HG02840 (cell line): ENCODE results near the gene CLDND1.

ENCODE experiments used
- ATAC-seq: cut with Tn5 transposase; IDR thresholded peaks from one replicate; pipeline ENCODE4 v1.9.1; 2021; ENCODE audit warnings: mild to moderate bottlenecking, moderate library complexity, moderate number of reproducible peaks; ENCODE audit not compliant: unreplicated experiment, low FRiP score

CLDND1 gene

DNA sequence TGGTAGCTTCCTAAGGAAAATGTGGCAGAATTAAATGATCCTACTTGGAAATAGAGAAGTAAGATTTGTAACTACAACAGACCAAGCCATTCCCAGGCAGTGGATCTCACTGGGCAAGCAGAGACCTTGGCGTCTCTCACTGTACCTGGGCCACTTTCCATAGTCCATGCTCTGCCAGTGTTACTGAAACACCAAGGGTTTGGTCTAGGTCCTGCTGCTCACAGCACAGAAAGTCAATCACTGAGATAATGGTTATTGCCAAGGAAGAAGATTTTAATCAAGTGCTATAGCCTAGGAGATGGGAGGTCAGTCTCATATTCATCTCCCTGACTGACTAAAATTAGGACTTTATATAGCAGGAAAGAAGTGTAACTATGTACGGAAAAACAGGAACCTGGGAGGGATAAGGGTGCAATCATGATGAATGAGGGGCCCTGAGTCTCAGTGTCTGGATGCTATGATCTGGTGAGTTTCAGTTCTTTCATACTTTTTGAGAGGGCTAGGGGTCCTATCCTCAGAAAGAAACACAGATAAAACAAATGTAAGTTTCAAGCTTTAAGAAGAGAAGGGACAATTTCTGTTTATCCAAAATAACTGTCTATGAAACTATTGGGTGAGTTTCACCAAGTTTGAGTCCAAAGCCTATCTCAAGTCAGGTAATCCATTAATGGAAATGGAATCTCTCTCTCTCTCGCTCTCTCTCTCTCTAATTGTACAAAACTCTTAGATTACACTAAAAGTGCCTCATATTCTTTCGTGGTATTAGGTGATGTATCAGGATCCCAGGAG, 29.7 kb upstream of the CLDND1 start:
- no peak for ATAC-seq

DNA sequence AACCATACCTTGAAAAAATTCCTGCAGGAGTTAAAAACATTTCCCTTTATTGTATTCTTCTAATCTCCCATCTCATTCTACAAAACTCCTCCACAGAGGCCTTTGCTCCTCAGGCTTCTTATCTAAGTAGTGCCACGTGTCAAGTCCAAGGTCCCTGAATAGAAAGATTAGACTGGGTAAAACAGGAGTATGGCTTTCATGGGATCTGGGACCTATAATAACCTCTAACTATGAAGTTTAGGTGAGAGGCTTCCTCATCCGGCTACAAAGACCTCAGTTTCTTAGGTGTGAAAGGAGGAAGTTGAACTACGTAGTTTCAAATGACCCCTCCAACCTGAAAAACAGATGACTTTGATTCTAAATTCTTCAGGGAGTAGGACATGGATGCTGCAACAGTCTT, 29.1 kb upstream of the CLDND1 start:
- ATAC-seq, result no peak

DNA sequence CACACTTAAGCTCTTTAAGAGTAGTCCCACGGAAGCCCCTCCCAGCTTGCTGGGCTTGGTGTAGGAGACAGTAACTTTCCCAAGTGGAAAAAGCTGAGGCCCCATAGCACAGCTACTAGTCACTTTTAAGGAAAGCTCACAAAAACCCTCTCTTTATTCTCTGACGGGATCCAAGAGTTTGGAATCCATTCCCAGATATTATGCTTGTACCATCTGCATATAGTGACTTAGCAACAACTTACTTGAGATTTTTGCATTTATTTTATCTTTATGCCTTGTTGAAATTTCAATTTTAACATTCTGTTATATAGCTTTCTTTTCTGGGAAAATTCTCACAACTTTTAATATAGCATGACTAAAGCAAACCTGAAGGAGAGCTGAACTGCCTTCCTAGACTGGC, 28.5 kb upstream of the CLDND1 start:
- no peak for ATAC-seq

DNA sequence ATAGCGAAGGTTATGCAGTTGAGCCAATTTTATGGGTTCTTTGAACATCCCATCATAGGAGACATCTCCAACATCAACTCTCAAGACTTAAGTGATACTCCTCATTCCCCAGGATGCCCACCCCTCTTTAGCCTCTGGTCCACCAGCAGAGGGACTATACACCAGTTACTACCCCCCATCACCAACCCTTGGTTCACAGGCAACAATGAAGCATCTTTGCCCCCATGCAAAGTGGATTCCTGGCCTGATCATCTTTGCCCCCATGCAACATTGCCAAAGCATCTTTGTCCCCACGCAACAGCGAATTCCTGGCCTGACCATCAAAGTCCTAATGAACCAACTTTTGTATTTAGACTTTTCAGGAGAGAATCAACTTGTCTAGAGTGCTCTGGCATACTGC, 28.1 kb upstream of the CLDND1 start:
- ATAC-seq, result no peak

DNA sequence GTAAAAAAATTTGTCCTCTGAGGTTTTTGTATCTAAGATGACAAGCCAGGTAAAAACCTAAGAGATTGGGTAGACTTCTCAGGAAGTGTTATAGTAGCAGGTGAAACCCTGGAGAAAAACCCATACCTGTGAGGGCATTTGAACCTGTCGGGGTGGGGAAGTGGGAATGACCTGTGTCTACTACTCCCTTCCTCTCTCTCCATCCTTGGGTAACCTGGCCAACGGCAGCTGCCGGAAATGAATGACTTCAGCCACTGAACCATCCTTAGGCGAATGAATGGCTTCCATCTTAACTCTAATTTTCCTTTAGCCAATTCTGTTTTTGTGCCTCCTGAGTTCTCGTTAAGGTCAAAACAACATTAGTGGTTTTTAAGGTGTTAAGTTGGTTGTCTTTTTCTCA, 25.8 kb upstream of the CLDND1 start:
- no peak for ATAC-seq

DNA sequence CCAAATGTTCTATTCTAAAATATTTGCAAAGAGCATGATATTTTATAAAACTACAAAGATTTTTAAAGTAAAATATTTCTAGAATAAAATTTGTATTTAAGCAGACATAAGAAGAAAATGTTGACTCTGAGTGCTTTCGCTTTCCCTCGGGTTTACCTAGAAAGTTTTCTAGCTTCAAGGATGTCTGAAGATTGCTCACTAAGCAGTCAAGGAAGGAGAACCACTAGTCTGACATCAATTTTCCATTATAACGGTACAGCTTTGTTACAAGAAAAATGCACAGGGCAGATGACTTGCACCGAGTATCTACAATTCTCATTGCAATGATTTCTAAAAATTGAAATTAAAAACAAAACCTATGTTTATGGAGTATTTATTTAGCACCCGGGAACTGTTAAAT, 23.2 kb upstream of the CLDND1 start:
- peak; percentile 56 for ATAC-seq

DNA sequence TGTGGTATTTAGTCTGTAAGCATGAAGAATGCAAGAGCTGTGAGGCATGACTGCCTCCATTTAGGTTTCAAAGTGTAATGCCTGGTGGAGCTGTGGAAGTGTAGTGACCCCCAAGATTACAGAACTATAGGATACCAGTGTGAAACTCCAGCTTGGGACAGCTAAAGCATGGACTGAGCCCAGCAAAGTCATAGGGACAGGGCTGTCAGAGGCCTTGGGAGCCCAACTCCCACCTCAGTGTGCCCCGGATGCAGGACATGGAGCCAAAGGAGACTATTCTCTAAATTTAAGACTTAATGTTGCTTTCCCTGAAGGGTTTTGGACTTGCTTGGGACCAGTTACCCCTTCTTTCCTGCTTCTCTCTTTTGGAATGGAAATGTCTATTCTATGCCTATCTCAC, 19.9 kb upstream of the CLDND1 start:
- ATAC-seq, result no peak

DNA sequence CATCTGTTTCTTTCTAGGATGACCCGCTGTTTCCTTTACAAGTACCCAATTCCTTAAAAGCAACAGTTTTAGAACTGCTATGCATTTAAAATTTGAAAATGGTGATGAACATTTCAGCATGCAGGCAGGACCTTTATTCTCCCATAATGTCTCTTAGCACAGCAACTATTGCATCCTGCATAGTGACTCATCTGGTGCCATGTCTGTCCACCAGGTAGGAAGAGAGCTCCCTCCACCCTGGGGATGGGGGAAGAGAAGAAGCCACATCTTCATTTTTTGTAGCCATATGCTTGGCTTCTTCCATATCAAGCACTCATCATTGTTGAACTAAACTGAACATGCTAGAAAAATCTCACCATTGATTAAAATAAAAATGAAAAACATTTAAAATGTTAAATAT, 19.0 kb upstream of the CLDND1 start:
- no peak for ATAC-seq

DNA sequence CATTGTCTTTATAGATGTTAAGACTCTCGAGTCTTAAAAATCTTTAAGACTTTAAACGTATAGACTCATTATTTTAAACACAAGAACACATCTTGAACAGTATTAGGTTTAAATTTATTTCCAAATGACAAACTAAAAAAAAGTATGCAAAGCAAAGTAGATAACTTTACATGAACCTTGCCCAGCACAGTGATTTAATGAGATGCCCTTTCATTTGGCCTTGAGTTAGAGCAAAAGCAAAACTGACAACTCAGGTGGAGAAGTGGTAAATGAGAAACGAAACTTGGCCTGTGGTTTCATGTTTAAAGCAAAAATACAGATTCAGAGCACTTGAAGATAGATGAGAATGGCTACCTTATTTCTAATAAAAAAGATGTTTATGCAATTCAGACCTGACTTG, 17.6 kb upstream of the CLDND1 start:
- ATAC-seq, result peak; percentile 40

DNA sequence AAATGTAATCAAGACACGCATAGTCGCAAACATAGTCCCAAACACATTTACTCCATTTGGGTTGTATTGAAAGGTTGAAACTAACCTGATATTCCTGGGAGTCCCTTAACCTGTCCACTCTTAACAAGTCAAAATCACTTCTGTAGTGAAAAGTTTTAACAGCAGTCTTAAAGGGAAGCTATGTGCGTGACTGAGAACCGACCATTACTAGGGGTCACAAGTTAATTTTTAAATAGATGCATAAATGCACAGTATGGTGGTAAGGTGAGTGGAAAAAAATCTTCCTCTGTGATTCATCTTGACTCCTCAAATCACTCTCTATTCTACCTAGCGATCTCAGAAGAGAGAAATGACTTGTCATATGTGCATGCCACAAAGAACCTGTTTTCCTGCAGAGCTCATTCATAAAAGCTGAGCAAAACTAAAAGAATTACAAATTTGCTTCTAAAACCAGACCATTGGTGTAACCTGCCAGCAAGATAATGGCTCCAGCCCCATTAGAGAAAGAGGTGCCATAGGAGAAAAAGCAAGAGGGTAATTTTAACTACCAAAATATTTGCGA, 13.8 kb upstream of the CLDND1 start:
- ATAC-seq, result peak; percentile 80

DNA sequence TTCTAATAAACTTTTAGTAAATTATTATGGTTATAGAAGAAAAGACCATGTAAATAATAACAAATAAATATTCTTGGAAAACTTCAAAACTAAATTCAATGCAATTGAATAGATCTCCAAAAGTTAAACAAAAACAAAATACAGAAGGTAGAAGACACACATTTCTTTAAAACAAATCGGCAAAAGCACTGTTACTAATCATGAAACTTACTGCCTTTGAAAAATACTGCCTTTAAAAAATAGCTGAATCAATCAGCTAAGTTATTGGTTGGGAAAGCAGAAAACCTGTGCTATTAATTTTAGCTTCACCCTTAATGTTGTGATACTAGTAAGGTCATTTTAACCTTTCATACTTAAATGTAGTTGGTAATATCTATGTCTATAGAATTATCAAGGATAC, 12.0 kb upstream of the CLDND1 start:
- no peak for ATAC-seq

DNA sequence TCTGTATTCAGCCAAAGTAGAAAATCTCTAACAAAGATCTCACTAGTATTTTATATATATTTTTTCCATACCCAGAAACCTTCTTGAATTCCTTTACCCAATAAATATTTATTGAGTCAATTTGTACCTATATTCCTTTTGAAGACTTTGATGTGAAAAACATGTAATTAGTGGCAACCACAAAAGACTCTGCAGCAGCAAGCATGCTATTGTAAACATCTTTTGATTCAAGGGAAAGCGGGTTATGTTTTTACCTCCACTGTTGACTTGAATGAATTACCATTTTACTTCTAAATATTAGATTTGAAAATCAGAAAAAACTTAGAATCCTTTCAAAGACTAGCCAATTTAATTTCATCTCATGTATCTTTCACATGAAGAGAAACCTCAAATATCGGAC, 11.5 kb upstream of the CLDND1 start:
- no peak for ATAC-seq

DNA sequence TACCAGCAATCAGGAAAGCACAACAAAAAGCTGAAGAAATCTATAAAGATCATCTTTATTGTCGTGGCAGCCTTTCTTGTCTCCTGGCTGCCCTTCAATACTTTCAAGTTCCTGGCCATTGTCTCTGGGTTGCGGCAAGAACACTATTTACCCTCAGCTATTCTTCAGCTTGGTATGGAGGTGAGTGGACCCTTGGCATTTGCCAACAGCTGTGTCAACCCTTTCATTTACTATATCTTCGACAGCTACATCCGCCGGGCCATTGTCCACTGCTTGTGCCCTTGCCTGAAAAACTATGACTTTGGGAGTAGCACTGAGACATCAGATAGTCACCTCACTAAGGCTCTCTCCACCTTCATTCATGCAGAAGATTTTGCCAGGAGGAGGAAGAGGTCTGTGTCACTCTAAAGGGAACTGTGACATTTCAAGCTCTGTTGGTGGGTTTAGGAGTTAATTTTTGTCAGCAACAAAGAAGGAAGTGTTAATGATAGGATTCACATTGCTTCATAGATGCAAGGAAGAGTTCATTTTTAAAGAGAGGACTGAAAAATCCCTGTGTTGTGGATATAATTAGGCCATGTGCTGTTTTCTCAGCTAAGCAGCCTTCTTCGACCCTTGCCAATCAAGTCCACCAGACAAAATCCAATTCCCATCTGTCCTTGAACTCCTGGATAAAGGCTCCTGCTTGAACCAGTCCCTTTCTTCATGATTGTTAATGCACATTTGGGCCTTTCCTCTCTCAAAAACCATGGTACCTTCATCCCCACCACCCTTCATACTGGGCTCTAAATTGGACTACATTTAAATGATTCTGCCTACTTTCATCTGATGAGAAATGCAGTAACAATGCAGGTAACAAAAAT, 10.2 kb upstream of the CLDND1 start:
- no peak for ATAC-seq

DNA sequence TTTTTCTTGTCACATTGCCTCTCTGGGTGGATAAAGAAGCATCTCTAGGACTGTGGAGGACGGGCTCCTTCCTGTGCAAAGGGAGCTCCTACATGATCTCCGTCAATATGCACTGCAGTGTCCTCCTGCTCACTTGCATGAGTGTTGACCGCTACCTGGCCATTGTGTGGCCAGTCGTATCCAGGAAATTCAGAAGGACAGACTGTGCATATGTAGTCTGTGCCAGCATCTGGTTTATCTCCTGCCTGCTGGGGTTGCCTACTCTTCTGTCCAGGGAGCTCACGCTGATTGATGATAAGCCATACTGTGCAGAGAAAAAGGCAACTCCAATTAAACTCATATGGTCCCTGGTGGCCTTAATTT, 9.6 kb upstream of the CLDND1 start:
- ATAC-seq, result no peak

DNA sequence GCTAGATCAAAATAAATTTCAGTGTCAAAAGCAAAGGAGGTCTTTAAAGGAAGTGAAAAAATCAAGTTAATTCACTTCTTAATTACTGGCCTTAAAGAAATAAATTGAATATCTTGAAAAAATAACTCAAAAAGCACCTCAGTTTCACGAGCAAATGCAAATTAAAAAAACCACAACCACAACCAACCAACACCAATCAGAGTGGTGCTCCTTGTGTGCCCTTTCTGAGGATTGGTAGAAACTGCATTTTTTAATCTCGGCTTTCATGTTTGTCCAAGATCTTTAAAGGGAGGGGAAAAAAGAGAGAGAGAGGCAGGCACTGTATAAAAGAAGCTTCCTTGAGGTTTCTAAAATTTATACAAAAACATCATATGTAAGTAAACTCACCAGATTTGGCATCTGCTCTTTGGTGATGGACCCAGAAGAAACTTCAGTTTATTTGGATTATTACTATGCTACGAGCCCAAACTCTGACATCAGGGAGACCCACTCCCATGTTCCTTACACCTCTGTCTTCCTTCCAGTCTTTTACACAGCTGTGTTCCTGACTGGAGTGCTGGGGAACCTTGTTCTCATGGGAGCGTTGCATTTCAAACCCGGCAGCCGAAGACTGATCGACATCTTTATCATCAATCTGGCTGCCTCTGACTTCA, 9.0 kb upstream of the CLDND1 start, which contains the start of gene GPR15:
Gene GPR15, plus strand, starts transcription at position 357 of the 653 bp plus-strand sequence. Its CDS starts 56 bp downstream, at position 413.
- no peak for ATAC-seq

DNA sequence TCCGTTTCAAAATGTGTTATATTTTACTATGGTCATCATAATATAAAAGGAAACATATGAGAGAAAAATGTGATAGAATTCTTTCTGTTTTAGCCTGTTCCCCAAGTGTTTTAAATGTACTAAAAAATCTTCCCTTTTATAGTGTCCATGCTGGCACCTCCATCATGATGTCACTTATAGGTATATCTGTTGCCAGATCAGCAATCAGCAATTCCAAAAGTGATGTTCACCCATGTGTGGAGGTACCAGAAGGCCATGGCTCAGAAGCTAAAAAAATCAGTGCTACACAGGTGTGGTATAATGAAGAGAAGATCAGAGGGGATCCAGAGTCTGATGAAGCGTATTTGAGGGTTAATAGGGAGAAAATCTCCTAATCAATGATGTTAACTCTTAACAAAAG, 8.0 kb upstream of the CLDND1 start:
- no peak for ATAC-seq

DNA sequence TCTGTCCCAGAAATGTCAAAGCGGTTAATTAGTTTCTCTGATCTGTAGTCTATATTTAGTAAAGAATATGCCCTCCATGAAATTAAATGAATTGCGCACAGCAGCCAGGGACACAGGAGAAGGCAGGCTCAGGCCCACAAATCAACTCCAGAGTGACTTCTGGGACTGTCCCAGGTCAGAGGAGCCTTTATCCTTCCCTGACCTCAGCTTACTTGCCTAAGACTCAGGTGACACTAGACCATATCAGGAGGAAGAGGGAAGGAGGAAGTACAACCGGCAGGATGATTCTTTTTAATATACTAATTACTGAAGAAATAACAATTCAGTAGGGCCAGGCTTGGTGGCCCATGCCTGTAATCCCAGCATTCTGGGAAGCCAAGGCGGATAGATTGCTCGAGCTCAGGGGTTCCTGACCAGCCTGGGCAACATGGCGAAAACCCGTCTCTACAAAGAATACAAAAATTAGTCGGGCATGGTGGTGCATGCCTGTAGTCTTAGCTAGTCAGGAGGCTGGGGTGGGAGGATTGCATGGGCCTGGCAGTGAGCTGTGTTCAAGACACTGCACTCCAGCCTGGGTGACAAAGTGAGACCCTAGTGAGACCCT, 7.3 kb upstream of the CLDND1 start:
- no peak for ATAC-seq

DNA sequence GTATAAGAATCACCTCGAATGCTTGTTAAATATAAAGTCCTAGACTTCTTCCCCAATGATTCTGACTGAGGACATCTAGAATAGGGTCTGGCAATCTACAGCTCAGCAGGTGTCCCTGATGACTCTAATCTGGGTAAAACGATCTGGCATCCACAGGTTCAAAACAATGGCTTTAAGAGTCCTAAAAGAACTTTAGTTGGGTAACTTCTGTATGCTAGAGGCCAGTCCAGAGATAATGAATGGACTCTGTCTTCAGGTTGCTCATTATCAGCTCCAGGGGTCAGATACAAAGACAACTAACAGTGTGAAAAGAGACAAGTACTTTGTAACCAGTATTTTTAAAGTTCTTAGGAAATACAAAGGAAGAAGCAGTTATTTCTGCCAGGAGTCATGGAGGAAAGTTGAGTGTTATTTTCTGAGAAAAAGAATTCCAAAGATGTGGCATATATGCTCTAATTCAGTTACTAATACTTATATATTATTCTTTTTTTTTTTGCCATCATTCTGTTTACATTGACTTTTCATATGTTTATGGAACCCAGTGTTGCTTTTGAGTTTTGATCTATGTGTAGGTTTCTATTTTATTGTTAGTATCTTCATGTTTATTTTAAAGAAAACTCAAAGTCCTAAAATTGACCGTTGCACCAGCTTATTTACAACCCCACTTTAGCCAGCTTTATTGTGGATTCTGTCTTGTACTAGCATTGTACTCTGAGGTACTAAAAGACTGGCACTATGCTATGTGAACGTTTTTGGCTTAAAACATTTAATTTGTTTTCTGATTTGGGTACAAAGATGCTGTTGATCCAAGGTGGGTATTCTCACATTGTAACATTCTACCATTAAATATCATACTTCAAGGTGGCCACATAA, 6.0 kb upstream of the CLDND1 start:
- ATAC-seq, result no peak

DNA sequence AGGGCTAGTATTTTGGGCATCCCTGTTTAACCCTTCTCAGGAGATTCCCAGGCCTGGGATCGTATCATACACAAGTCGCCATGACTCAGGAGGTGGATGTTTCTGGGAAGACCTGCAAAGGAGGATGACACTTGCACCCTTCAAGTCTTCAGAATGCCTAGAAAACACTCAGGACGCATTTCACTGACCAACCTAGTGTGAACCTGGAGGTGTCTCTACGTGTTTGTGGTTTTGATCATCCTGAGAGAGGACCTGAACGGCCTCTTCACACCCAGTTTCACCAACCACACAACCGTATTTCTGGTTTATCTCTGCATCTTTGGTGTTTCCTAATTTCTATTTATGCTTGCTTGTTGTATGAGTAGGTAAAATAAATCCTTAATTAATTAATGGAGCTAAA, 2.8 kb upstream of the CLDND1 start:
- ATAC-seq, result no peak
